CD4-positive, alpha-beta T cell treated with Interleukin-4 for 4 hours (primary cell): ENCODE results near the gene NMRAL1.

Experiments
- DNase-seq: peaks from one replicate; pipeline ENCODE4 v3.0.0-alpha.2; 2020

NMRAL1 gene

DNA sequence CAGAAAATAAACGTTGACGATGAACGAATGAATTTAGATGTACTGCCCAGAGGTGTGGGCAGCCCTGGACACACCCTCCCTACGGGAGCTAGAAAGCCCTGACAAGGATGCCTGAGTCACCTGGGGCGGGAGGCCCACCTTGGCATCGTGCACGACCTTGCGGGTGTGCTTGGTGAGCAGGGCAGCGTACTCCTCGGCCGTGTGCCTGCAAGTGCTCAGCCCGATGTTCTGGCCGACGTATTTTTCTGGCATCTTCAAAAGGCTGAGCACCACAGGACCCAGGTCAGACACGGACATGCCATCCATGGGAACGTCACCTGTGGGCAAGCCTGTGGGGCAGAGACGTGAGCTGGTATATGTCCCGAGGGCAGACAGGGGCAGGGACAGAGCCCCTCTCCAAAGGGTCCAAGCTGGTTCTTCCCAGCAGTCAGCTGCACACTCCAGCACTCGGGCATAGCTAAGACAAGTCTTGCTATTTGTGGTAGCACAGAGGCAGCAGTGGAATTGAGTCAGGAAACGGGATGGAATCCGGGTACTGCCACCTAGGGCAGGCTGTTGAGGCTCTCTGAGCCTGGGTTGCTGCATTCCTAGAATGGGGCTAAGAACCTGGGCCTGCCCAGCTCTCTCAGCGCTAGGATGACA is 10.8 kb downstream of the NMRAL1 start:
- DNase-seq: no peak

DNA sequence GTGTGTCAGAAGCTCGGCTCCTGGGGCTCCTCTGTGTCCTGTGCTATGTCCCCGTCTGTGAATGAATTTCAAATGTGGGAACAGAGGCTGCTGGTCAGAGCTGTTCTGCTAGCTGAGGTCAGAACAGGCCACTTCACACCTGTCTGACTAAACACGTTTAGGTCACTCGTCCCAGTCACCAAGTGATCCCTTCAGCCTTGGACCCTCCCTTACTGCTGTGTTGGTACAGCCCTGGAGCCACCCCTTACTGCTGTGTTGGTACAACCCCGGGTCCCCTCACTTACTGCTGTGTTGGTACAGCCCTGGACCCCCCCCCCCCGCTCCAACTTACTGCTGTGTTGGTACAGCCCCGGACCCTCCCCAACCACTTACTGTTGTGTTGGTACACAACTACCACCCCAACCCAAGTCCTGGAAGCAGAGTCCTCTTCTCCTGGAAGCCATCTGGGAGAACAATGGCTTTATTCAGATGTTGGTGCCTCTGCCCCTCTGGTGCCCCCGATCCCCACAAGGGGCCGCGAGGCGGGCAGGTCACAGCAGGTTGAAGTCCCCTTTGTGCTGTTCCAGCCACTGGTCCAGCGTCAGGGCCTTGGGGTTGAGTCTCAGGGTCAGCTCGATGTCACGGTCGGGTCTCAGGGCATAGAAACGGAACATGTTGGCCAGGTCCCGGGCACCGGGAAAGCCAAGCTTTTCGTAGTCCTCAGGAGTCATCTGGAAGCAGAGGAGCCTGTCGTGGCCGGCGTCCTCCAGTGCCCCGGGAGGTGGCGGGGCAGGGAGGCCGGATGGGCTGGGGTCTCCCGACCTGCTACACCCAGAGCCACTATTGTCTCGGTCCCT is 13.0 kb downstream of the NMRAL1 start:
- DNase-seq: no peak

DNA sequence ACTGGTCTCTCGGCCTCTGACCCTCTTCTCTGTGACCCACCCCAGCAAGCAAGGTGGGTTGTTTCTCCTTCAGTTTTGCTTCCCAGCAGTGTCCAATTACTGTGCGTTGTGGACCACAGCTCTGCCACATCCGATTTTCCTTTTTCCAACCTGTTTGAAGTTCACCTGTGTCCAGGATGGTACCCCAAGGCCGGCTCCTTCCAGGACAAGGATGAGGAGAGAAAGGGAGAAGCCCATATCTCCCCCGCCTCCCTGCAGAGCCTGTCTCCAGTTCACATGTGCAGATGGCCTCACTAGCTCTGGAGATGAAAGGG is 13.5 kb downstream of the NMRAL1 start:
- no peak for DNase-seq

DNA sequence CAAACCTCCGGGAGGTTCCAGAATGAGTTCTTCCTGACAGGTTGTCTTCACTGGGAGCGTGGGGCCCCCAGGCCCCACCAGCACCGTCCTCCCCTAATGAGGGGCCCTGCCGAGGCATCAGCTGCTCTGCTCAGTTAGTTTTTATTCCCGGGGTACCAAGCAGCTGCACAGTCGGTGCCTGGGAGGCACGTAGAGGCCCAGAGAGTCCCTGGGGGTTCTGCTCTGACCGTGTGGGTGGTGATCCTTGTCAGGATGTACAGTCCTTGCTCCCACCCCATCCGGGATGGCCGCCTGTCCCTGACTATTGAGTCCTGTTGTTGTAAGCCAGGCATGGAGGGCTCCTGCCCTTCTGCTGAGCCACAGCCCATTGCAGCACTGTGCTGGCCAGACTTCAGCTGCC is 18.5 kb downstream of the NMRAL1 start:
- no peak for DNase-seq

DNA sequence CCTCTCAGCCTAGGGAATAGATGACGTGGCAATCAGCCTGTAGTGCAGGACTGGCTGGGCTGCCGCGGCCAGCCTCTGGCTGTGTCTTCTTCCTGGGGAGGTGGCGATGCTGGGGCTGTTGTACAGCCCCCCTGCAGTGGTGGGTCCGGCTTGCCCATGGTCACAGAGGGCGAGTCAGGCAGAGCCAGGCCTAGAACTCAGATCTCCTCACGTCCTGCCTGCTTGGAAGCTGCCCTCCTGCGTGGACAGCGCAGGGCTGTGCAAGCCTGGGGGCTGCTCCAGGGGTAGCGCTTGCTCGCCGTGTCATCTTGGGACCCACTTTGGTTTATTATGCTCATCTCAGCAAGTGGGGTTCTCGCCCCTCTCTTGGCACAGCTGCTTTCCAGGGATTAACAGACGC is 19.3 kb downstream of the NMRAL1 start:
- no peak for DNase-seq

DNA sequence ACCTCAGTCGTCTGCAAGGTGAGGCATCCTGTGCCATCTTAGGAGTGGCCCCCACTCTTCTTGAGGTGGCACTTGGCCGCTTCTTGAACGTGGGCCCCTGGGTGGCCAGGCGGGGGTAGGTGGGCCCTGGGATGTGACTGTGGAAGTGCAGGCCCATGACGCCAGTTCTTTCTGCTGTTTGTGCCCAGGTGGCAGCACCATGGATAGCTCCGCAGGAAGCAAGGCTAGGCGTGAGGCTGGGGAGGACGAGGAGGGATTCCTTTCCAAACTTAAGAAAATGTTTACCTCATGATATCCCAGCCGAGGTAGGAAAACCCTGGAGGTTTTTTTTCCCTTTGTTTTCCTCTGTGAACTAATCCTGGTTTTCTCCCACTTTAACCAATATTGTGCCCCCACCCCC is 19.8 kb downstream of the NMRAL1 start:
- no peak for DNase-seq

DNA sequence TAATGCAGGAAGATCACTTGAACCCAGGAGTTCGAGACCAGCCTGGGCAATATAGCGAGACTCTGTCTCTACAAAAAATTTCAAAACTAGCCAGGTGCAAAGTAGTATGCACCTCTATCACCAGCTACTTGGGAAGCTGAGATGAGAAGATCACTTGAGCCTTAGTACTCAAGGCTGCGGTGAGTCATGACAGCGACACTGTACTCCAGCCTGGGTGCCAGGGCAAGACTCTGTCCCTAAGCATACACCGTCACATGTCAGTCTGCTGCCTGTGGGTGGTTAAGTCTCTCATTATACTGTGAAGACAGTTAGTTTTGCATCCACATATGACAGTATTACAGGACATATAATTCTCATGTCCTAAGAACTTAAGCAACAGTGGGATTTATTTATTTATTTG is 21.8 kb downstream of the NMRAL1 start:
- no peak for DNase-seq

DNA sequence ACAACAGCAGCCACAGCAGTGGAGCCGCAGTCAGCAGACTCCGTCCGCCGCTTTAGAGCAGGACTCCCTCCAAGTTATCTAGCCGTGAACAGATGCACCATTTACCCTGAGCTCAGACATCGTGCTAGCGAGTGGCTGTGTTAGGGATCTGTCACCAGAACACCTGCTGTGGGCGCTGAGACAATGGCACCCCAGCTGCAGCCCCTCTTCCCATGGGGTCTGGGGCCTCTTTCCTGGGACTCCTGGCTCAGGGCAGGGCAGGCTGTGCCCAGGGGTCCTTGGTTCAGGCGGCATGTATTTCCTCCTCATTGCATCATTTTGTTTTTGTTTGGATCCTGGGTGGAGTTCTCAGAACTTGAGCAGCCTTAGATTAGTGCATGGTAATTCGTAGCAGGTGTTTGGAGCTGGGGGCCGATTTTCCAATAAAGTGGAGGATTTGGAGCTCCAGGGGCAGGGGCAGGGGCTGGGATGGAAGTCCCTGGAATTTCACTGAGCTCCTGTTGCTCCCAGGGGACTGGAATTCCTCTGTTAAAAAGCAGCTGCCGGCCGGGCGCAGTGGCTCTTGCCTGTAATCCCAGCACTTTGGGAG is 23.4 kb downstream of the NMRAL1 start:
- DNase-seq: no peak

DNA sequence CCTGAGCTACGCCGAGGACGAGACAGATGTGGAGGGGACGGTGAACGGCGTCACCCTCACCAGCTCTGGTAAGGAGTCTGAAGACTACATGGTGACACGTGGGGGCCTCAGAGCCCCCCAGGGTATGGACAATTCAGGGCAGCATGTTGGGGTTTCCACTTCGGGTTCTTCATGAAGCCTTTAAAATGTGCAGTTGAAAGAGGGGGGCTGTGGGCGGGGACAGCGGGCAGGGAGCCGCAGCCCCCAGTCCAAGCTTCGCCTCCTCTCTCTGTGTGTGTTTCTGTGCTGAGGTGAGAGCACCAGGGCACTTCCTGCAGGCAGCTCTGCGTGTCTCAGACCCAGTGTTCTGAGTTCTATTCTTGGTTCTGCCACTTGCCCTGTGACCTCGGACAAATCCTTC is 24.0 kb downstream of the NMRAL1 start:
- DNase-seq: no peak

DNA sequence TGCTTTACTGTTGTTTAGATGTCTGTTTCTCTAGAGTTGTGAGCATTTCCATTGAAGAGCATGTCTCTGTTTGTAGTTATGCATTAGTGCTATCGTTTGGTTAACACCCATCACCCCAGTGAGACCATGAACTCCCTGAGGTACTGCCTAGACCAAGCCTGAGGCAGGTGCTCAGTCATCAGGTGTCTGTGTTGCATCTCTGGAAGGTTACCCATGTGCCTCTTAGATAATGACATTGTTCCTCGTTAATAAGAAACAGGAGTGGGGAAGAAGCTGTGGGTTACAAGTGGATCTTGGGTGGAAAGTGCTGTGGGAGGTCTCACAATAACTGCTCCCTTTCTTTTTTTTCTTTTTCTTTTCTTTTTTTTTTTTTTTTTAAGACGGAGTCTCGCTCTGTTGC is 30.4 kb downstream of the NMRAL1 start:
- no peak for DNase-seq

DNA sequence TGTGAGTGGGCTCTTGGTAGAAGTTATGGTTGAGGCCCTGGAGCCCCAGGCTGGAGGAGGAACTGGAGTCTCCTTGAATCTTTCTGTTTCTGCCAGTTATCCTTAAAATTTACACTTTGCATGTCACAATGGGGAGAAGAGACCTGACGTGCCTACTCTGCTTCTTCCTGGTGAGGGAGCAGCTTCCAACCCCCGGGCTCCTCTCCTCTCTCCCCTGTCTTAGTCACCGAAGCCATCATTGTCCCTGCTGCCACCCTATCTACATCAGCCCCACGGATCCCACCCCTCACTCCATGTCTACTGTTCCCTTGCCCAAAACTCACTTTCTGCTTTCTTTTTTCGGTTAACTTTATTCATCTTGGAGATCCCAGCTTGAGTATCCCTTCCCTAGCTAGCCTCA is 31.2 kb downstream of the NMRAL1 start:
- no peak for DNase-seq

DNA sequence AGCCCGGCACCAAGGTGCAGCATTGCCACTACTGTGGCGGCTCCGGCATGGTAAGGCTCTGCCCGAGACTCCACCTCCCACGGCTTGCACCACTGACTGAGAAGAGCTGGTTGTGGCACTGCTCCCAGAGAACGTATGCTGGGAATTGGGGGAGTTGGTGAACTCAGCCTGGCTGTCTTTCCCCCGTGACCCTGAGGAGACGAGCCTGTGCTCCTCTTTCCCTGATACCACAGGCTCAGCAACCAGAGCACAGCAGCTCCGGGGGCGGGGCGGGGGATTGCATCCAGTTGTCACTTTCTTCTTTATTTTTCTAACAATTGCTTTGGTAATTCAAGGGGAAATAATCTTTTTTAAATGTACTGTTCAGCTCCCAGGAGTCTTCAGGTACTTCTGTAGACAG is 32.1 kb downstream of the NMRAL1 start:
- no peak for DNase-seq

DNA sequence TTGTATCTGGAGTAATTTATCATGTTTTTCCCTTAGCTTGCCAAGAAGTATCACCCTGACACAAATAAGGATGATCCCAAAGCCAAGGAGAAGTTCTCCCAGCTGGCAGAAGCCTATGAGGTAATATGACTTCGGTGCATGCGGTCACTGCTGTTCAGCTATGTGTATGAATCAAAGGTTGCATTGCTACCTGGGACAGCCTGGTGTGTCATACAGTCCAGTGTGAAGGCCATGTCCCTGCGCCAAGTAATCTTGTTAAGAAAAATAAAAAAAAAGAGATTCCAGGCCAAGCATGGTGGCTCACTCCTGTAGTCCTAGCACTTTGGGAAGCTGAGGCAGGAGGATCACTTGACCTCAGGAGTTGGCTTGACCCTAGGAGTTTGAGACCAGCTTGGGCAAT is 37.1 kb downstream of the NMRAL1 start:
- no peak for DNase-seq

DNA sequence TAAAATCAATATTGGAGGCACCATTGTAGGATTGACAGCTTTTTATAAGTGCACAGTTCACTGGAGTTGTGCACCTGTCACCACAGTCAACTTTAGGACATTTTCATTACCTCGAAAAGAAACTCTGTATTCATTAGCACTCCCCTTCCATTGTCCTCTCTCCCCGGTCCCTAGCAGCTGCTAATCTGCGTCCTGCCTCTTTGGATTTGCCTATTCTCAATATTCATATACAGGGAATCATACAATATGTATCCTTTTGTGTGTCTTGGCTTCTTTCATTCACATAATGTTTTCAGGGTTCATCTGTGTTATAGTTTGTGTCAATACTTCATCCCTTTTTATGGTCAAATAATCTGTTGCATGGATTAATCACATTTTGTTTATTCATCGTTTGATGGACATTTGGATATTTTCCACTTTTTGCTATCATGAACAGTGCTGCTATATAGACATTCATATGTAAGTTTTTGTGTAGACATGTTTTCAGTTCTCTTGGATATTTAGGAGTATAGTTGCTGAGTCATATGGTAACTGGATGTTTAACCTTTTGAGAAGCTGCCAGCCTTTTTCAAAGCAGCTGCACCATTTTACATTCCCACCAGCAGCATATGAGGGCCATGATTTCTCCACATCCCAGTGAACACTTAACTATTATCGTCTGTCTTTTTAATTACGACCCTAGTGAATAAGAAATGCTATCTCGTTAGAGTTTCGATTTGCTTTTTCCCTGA is 38.9 kb downstream of the NMRAL1 start:
- no peak for DNase-seq

DNA sequence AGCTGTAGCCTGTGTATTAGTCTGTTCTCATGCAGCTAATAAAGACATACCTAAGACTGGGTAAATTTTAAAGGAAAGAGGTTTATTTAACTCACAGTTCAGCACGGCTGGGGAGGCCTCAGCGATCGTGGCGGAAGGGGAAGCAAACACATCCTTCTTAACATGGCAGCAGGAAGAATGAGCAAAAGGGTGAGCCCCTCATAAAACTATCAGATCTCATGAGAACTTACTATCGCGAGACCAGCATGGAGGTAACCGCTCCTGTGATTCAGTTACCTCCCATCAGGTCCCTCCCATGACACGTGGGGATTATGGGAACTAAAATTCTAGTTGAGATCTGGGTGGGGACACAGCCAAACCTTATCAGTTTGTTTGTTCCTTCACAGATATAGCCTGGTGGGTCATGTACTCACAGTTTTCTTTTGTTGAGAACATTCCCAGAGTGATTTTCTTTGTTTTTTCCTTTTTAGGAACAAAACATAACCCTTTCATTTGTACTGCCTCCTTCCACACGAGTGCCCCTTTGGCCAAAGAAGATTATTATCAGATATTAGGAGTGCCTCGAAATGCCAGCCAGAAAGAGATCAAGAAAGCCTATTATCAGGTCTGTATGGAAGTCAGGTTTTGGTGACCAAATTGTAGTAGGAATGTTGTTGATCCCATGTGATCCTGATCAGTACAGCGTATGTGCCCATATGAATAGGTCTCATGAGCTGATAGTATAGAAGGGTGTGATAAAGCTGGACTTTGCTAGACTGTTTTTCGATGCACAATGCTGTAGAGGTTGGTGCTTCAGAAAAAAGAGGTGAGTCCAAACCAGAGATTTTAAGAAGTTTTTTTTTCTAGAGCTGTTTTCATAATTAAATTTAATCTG is 40.3 kb downstream of the NMRAL1 start:
- DNase-seq: no peak

DNA sequence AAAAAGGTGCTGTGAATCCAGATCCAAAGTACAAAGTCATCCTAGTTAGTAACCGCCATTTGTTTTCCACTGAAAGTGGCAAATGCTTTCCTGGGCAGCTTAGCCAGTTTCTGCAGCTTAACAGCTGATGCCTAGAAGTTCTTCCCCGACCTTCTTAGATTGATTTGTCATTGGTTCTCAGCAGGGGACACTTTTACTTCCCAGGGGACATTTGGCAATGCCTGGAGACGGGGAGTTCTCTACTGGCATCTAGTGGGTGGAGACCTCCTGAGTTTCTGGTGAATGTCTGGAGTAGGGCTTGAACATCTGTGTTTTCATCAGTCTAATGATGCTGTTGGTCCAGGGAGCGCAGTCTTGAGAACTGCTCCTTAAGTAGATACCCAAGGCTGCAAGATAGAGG is 41.2 kb downstream of the NMRAL1 start:
- no peak for DNase-seq

DNA sequence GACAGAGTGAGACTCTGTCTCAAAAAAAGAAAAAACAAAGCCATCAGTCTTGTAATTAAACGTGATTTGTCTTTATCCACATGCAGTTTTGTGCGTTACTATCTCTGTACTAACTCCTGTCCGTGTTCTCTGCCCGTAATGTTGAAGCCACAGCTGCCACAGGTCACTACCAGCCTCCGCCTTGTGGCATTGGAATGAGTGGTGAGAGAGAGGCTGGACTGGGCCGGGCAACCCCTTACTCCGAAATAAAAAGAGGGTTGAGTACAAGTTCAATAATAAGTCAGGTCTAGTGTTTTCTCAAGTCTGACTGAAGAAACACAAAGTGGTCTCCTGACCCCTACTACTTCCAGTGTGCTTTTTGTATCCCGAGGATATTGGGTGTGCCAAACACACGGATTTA is 43.4 kb downstream of the NMRAL1 start:
- no peak for DNase-seq

DNA sequence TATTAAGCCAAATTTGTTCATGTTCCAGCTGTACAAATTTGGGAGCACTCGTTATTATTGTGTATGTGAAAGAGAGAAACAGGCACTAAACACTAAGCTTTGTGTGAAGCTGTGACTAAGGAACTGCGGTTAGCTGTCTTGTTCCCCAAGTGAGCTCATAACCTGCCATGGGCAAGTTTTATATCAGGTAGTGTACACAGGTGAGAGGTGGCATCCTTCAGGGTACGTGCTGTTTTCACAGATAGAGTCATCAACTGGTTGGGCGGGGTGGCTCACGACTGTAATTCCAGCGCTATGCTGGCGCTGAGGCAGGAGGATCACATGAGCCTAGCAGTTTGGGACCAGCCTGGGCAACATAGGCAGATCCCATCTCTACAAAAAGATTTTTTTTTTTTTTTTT is 45.9 kb downstream of the NMRAL1 start:
- DNase-seq: no peak

DNA sequence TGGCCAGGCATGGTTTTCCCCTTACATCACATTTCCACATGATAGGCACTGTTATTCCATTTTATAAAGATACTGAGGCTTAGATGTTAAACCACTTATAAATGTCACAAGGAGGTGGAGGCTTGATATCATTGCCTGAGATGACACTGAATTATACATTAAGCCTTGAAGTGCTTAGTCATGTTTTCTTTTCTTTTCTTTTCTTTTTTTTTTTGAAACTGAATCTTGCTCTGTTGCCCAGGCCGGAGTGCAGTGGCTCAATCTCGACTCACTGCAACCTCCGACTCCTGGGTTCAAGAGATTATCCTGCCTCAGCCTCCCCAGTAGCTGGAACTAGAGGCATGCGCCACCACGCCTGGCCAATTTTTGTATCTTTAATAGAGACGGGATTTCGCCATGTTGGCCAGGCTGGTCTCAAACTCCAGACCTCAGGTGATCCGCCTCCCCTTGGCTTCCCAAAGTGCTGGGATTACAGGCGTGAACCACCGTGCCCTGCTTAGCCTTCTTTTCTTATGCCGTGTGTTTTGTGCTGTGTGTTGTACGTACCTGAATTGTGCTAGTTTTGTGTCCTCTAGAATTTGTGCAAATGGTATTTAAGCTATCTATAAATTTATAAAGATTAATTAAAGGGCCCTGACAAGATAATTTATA is 47.6 kb downstream of the NMRAL1 start:
- no peak for DNase-seq

DNA sequence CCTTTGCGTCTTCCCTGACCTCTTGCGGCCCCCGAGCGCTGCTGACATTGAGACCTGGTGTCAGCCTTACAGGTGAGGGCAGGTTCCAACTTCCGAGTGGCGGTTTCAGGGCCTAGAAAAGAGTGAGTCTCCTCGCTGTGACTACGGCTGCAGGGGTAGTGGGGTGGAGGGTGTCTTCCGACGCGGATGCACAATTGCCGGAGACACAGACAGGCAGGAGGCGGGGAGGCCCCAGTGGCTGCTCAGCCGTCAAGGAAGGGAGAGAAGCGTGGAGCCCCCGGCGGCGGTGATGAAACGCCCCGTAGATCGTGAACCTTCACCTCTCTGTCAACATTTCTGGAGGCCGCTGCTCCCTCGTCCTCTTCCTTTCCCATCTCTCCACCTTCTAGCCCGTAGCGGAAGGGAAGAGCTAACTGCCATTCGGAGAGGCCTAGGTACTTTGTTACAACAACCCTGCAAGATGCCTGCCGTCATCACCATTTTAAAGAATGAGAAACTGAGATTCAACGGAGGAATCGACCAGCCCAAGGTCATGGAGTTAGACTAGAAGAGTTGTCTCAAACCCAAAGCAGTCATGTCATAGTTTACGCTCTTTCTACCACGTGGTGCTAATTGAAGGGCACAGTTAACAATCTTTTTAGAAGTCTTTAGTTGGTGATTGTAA is 48.3 kb downstream of the NMRAL1 start:
- peak; percentile 60 for DNase-seq

DNA sequence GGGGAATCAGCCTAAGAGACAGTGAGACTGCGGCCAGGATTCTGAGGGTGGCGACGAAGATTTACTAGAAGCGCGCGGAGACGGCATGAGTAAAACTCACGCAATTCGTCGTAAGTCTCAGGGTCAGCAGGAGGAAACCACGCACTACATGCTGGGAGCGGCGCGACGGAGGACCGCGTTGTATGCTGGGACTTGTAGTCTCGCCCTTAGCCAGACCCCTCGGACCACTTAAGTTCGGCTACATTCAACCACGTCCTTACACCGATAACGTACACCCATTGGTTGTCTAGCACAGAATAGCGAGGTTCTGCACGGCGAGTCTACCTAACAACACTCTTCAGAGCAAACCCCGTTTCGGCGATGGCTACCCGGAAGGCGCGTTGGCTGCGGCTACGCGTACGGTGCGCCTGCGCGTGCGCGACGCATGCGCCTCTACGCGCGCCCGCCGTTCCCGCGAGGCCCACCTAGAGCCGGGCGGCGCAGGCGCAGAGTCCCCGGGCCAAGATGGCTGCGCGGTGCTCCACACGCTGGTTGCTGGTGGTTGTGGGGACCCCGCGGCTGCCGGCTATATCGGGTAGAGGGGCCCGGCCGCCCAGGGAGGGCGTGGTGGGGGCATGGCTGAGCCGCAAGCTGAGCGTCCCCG is 48.9 kb downstream of the NMRAL1 start, which contains the start of gene DNAJA3:
DNAJA3 (plus strand) TSS at position 491 of the 643 bp plus-strand sequence; CDS start at position 505, 14 bp downstream.
- peak; percentile 90 for DNase-seq
